OCI-LY7 (cell line): ENCODE results near the gene UNC50.
"Not testable (repeated sequence)": the region's sequence is repeated elsewhere in the genome, so short reads cannot be mapped to it uniquely, and the experiment has no call there.

Source experiments
- EZH2phosphoT487 ChIP-seq: fragments of 200-600 bp; sonication (generic); IDR thresholded peaks from 2 replicates; pipeline ENCODE4 v1.6.1; 2018; ENCODE audit warnings: low read depth, borderline replicate concordance, mild to moderate bottlenecking, mixed run types, antibody characterized with exemption, low read length, moderate library complexity, mixed read lengths
- TF ChIP-seq, protein P1 (sequence below): fragments of 200-600 bp; sonication (generic); conservative IDR thresholded peaks from 2 replicates; pipeline ENCODE4 v1.5.1; 2014; ENCODE audit warnings: mild to moderate bottlenecking, antibody characterized with exemption, low read length, moderate library complexity, mixed read lengths

DNA sequence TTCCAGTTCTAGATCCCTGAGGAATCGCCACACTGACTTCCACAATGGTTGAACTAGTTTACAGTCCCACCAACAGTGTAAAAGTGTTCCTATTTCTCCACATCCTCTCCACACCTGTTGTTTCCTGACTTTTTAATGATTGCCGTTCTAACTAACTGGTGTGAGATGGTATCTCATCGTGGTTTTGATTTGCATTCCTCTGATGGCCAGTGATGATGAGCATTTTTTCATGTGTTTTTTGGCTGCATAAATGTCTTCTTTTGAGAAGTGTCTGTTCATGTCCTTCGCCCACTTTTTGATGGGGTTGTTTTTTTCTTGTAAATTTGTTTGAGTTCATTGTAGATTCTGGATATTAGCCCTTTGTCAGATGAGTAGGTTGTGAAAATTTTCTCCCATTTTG, 13.7 kb upstream of the UNC50 start:
- TF ChIP-seq, protein P1, sequence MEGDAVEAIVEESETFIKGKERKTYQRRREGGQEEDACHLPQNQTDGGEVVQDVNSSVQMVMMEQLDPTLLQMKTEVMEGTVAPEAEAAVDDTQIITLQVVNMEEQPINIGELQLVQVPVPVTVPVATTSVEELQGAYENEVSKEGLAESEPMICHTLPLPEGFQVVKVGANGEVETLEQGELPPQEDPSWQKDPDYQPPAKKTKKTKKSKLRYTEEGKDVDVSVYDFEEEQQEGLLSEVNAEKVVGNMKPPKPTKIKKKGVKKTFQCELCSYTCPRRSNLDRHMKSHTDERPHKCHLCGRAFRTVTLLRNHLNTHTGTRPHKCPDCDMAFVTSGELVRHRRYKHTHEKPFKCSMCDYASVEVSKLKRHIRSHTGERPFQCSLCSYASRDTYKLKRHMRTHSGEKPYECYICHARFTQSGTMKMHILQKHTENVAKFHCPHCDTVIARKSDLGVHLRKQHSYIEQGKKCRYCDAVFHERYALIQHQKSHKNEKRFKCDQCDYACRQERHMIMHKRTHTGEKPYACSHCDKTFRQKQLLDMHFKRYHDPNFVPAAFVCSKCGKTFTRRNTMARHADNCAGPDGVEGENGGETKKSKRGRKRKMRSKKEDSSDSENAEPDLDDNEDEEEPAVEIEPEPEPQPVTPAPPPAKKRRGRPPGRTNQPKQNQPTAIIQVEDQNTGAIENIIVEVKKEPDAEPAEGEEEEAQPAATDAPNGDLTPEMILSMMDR = not testable (repeated sequence)
- TF ChIP-seq EZH2phosphoT487 = not testable (repeated sequence)
